Esophagus muscularis mucosa (tissue), 4 donors: ENCODE data around the gene UGT1A1. TPM values are rescaled to one million over a fixed set of nuclear protein-coding genes. Genes with fewer than 3 reads are reported as not detected.

Experiments used
- DNase-seq: peaks from one replicate; pipeline ENCODE4 v3.0.0-alpha.2; 2017; ENCODE audit errors: extremely low spot score
- H3K27ac ChIP-seq, 4 donors: fragments of 200-600 bp; sonication (generic); replicated peaks in 1 of 4; 1 replicate in 3 of 4; 2 replicates in 1 of 4; pipeline ENCODE4 v1.5.1; 2016 to 2019; ENCODE audit warnings: mild to moderate bottlenecking in 1 of 4
- H3K27me3 ChIP-seq, 4 donors: fragments of 200-600 bp; sonication (generic); one replicate each; pipeline versions ENCODE4 v1.5.1 to v1.6.0; 2016 to 2019
- H3K36me3 ChIP-seq, 4 donors: fragments of 200-600 bp; sonication (generic); one replicate each; pipeline ENCODE4 v1.5.1; 2016 to 2019
- H3K4me1 ChIP-seq, 4 donors: fragments of 200-600 bp; sonication (generic); one replicate each; pipeline ENCODE4 v1.5.1; 2016 to 2019
- H3K4me3 ChIP-seq, 4 donors: fragments of 200-600 bp; sonication (generic); 1 replicate in 2 of 4; 2 replicates in 2 of 4; pipeline ENCODE4 v1.5.1; 2016 to 2019; ENCODE audit warnings: mild to moderate bottlenecking in 4 of 4, moderate library complexity in 1 of 4
- H3K9me3 ChIP-seq, 4 donors: fragments of 200-600 bp; sonication (generic); 1 replicate in 3 of 4; 2 replicates in 1 of 4; pipeline ENCODE4 v1.5.1; 2016 to 2019
- EP300 ChIP-seq: sonication (generic); formaldehyde crosslinking; IDR thresholded peaks from one replicate; pipeline ENCODE4 v1.6.1; 2017; ENCODE audit warnings: antibody characterized with exemption
- POLR2A ChIP-seq: fragments of 450-650 bp; IDR thresholded peaks from one replicate; pipeline ENCODE4 v1.6.1; 2017; ENCODE audit warnings: antibody characterized with exemption, moderate library complexity, mild to moderate bottlenecking, low read depth
- POLR2AphosphoS5 ChIP-seq, 2 donors: sonication (generic); formaldehyde crosslinking; IDR thresholded peaks; one replicate each; pipeline ENCODE4 v1.6.1; 2017; ENCODE audit warnings: antibody characterized with exemption in 2 of 2
- WGBS: methylation state at CpG from one replicate; pipeline ENCODE4 v1.1.5; 2018; 5-methylcytosine and 5-hydroxymethylcytosine counted together
- intact Hi-C: fragments of 100-400 bp; cut with DNase I; formaldehyde crosslinking; loops from one replicate; pipeline ENCODE4 v1.15.1; 2023
- total RNA-seq, 4 donors: library from RNA; depleted of rRNA; stranded (reverse); fragments of >200 nt; gene quantifications; one replicate each; pipeline versions ENCODE4 v1.1.0 to v1.2.1, GENCODE V29; 2016
- TF ChIP-seq, protein P1 (sequence below), 3 experiments: fragments of 200-600 bp in 2 of 3; fragments of 450-650 bp in 1 of 3; sonication (generic) in 2 of 3; IDR thresholded peaks; one replicate each; pipeline ENCODE4 v1.5.1; 2017 to 2019; ENCODE audit warnings: antibody characterized with exemption in 3 of 3, mild to moderate bottlenecking in 2 of 3, moderate library complexity in 1 of 3

UGT1A1 gene
- total RNA-seq, 4 donors from 2014 or later: not detected

DNA sequence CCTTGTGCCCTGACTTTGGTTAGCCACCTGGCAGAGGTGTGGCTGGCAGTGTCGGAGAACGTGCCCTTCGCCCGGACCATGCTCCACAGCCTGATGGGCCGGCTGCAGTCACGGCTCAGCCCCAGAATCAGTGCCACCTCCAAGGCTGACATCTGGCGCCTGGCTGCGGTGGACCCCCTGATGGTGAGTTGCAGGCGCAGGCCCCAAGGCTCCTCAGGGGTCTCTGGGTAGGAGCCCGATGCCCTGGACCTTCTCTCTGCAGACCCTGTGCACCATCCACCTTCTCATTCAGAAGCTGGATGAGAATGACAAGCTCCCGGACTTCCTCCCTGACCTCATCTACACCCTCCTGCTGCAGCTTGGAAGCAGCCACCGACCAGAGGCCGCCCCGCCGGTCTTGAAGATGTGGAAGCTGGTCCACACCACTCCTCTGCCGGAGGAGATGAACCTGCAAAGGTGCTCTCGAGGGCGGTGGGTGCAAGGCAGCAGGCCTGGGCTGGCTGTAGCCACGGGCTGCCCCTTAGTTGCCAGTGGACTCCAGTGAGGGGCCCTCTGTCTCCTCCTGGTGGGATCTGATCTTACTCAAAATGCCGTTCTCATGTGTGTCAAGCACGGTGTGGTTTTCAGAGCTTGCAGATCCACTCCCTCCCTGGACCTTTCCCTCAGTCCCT lies 62.2 kb downstream of the UGT1A1 start:
- no peak for DNase-seq
- Histone ChIP-seq H3K27me3 (peaks cover 0 to 5% (median 0%) of the 10 kb centered on the region in 4 donors), H3K27ac (no peak overlapping the region), H3K9me3 (no peaks in the 10 kb centered on the region), H3K4me1 (no peaks in the 10 kb centered on the region), H3K36me3 (no peaks in the 10 kb centered on the region), H3K4me3 (no peak overlapping the region)
- TF ChIP-seq POLR2A (no peak), EP300 (no peak), POLR2AphosphoS5 (IDR thresholded peaks at IDR 0.05) (no peak)
- TF ChIP-seq, protein P1, sequence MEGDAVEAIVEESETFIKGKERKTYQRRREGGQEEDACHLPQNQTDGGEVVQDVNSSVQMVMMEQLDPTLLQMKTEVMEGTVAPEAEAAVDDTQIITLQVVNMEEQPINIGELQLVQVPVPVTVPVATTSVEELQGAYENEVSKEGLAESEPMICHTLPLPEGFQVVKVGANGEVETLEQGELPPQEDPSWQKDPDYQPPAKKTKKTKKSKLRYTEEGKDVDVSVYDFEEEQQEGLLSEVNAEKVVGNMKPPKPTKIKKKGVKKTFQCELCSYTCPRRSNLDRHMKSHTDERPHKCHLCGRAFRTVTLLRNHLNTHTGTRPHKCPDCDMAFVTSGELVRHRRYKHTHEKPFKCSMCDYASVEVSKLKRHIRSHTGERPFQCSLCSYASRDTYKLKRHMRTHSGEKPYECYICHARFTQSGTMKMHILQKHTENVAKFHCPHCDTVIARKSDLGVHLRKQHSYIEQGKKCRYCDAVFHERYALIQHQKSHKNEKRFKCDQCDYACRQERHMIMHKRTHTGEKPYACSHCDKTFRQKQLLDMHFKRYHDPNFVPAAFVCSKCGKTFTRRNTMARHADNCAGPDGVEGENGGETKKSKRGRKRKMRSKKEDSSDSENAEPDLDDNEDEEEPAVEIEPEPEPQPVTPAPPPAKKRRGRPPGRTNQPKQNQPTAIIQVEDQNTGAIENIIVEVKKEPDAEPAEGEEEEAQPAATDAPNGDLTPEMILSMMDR (IDR thresholded peaks at IDR 0.05): no peak
- intact Hi-C loops: no loop called here
- 85% methylated on average over 14 of the region's 21 CpGs for WGBS

Other genes starting within 250 kb of the UGT1A1 start
- 10 to 100 TPM; 12.3 to 23.3 (median 20.1) TPM for gene USP40, start 193.5 kb upstream of the UGT1A1 start, total RNA-seq
- gene UGT1A8, start 142.6 kb upstream of the UGT1A1 start, total RNA-seq: not detected
- gene UGT1A10, start 123.8 kb upstream of the UGT1A1 start, total RNA-seq: not detected
- not detected for gene UGT1A9, start 88.4 kb upstream of the UGT1A1 start, total RNA-seq
- gene UGT1A7, start 78.4 kb upstream of the UGT1A1 start, total RNA-seq: under 1 TPM in 1 of 4 donors, not detected in 3; 0.42 TPM
- gene UGT1A6, start 67.4 kb upstream of the UGT1A1 start, total RNA-seq: not detected
- gene UGT1A5, start 47.4 kb upstream of the UGT1A1 start, total RNA-seq: not detected
- not detected for gene UGT1A4, start 41.5 kb upstream of the UGT1A1 start, total RNA-seq
- not detected for gene UGT1A3, start 31.2 kb upstream of the UGT1A1 start, total RNA-seq
- not detected for gene MROH2A, start 18.1 kb downstream of the UGT1A1 start, total RNA-seq
- under 1 TPM in 3 of 4 donors, not detected in 1; under 0.01 to 0.23 (median 0.19) TPM for gene HJURP, start 94.3 kb downstream of the UGT1A1 start, total RNA-seq
- not detected for gene TRPM8, start 157.1 kb downstream of the UGT1A1 start, total RNA-seq